ENCODE results near the gene WDR46. TPM values are rescaled to one million over a fixed set of nuclear protein-coding genes. Genes with fewer than 3 reads are reported as not detected.

WDR46 gene
- total and polyA plus RNA-seq, 2 of the 8 experiments (the other 6 are each of a cell fraction or from before 2014, with no cell fraction given): 69.7 to 91.0 TPM

GRCh38 chr6:33237741-33238140, 51.3 kb downstream of the WDR46 start:
- CTCF ChIA-PET (ENCODE audit: partially characterized antibody): interaction anchor here (0.8 to 11.0 kb wide), 3 partner anchors 11 to 33 kb away, joined by 4 to 107 read pairs (median 4); partner anchors contain the start of gene HSD17B8
- no peak overlapping the region for H2AFZ ChIP-seq (ENCODE audit: low read length)
- 85% methylated on average over 2 of the region's 2 CpGs; no CpG with 5 or more reads in 1 of the 2 experiments for WGBS, 2 experiments (ENCODE audit: extremely low coverage in 1 of 2, insufficient coverage in 1 of 2, insufficient read length in 1 of 2, insufficient replicate concordance in 2 of 2, low coverage in 1 of 2, low lambda C conversion rate in 2 of 2, missing lambda C conversion rate in 1 of 2)
- TF ChIP-seq BACH1 (IDR thresholded peaks at IDR 0.05; ENCODE audit: low read length) (no peak), SIRT6 (IDR thresholded peaks at IDR 0.05; ENCODE audit: low read length) (no peak), RNF2 (IDR thresholded peaks at IDR 0.05; ENCODE audit: borderline replicate concordance, low read depth, low read length, missing control alignments, poor library complexity, severe bottlenecking) (no peak), POLR2A (IDR thresholded peaks at IDR 0.05; ENCODE audit: control extremely low read depth in 1 of 2, low read depth in 2 of 2, low read length in 2 of 2) (no peak), TAF7 (optimal IDR thresholded peaks at IDR 0.05; ENCODE audit: borderline replicate concordance, low read depth, low read length) (no peak), KDM5A (IDR thresholded peaks at IDR 0.05; ENCODE audit: low read length) (no peak)

More at GRCh38 chr6:33237741-33238140, 51.3 kb downstream of the WDR46 start:
- no peak overlapping the region for H3K56ac ChIP-seq (replicated peaks; ENCODE audit: insufficient read length, low read depth, low read length)
- no peak overlapping the region for H3K14ac ChIP-seq (ENCODE audit: insufficient read length)
- H4K8ac ChIP-seq (ENCODE audit: extremely low read depth, insufficient read depth, low read length): no peak overlapping the region
- H3K79me2 ChIP-seq (ENCODE audit: control insufficient read depth in 1 of 2, insufficient read depth in 2 of 2, low read length in 2 of 2): no peaks in the 10 kb centered on the region
- no peak for FAIRE-seq
- H2BK15ac ChIP-seq (ENCODE audit: low read length): no peak overlapping the region
- no peaks in the 10 kb centered on the region for H3K79me1 ChIP-seq (ENCODE audit: low read depth, low read length)
- no peak overlapping the region for H3K4me2 ChIP-seq (ENCODE audit: insufficient read depth in 1 of 2, low read depth in 2 of 2, low read length in 2 of 2)
- no peak for DNase-seq (ENCODE audit: low read depth in 1 of 2, low spot score in 2 of 2)
- no peaks in the 10 kb centered on the region for H3K36me3 ChIP-seq (ENCODE audit: control insufficient read depth in 2 of 4, insufficient read depth in 4 of 4, low read length in 3 of 4)
- H3K18ac ChIP-seq (ENCODE audit: extremely low read depth, low read length): no peak overlapping the region
- H3K23ac ChIP-seq (ENCODE audit: insufficient read length): no peak overlapping the region
- H4K20me1 ChIP-seq (replicated peaks in 1 of 2; ENCODE audit: control insufficient read depth in 1 of 2, insufficient read depth in 2 of 2, low read length in 2 of 2): no peaks in the 10 kb centered on the region
- H3K27me3 ChIP-seq (replicated peaks in 1 of 4; ENCODE audit: control insufficient read depth in 3 of 4, extremely low read depth in 1 of 4, insufficient read depth in 3 of 4, low read length in 3 of 4): peaks cover 0 to 3% (median 0%) of the 10 kb centered on the region in 4 experiments; a peak in 2 of 7 replicates
- H2BK120ac ChIP-seq (replicated peaks; ENCODE audit: low read depth, low read length): no peak overlapping the region
- H3K23me2 ChIP-seq (ENCODE audit: low read depth, low read length): no peaks in the 10 kb centered on the region; the same call in 1 of the 2 replicates
- no peaks in the 10 kb centered on the region for H3K9me3 ChIP-seq (ENCODE audit: insufficient read depth in 2 of 2, low read depth in 1 of 2, low read length in 1 of 2)
- H4K91ac ChIP-seq (replicated peaks; ENCODE audit: insufficient read length, low read length): no peak overlapping the region
- H3K9ac ChIP-seq (replicated peaks in 1 of 4; ENCODE audit: extremely low read depth in 1 of 4, low read depth in 3 of 4, low read length in 3 of 4): no peak overlapping the region
- H3K4me3 ChIP-seq (ENCODE audit: extremely low read depth in 1 of 4, insufficient read depth in 2 of 4, low read depth in 3 of 4, low read length in 4 of 4): no peak overlapping the region
- no peak overlapping the region for H2BK20ac ChIP-seq (ENCODE audit: low read length)
- no peak overlapping the region for H3K27ac ChIP-seq (ENCODE audit: low read depth, low read length)
- no peak overlapping the region for H2BK12ac ChIP-seq (ENCODE audit: low read depth, low read length)
- H3K4me1 ChIP-seq (replicated peaks in 1 of 4; ENCODE audit: control insufficient read depth in 3 of 4, insufficient read depth in 4 of 4, low read length in 3 of 4): peaks cover 0 to 3% (median 2%) of the 10 kb centered on the region in 4 experiments; a peak in 3 of 7 replicates
- no peak overlapping the region for H2AK5ac ChIP-seq (ENCODE audit: low read depth, low read length)
- POLR2A ChIA-PET (ENCODE audit: partially characterized antibody): interaction anchor here (1.5 kb wide), 1 partner anchor 29 kb away, joined by 4 read pairs; the partner anchor contains the start of gene RING1
- no peak overlapping the region for H3K4ac ChIP-seq (replicated peaks; ENCODE audit: insufficient read length, low read depth, low read length)
- no peak overlapping the region for H4K5ac ChIP-seq (ENCODE audit: insufficient read length, low read depth, low read length)
- H2BK5ac ChIP-seq (ENCODE audit: low read depth, low read length): no peak overlapping the region
